ENCODE data around the gene LIN54.
"Not testable (repeated sequence)": the region's sequence is repeated elsewhere in the genome, so short reads cannot be mapped to it uniquely, and the experiment has no call there.

LIN54 gene

GRCh38 chr4:82934441-82934840 lies 76.2 kb downstream of the LIN54 start:
- no peak for DNase-seq

GRCh38 chr4:82930848-82931755 lies 79.5 kb downstream of the LIN54 start:
- DNase-seq, result no peak

- no peak for DNase-seq
These were observed 88.8 kb downstream of the LIN54 start for GRCh38 chr4:82921795-82922194.

GRCh38 chr4:82919386-82919785 lies 91.2 kb downstream of the LIN54 start:
- no peak for DNase-seq

- DNase-seq, result no peak
These were observed 92.5 kb downstream of the LIN54 start for GRCh38 chr4:82918091-82918490.

- not testable (repeated sequence) for DNase-seq
These were observed 96.7 kb downstream of the LIN54 start for GRCh38 chr4:82913968-82914367.

GRCh38 chr4:82913305-82913704 lies 97.3 kb downstream of the LIN54 start:
- no peak for DNase-seq

GRCh38 chr4:82909326-82909725 lies 101.3 kb downstream of the LIN54 start:
- DNase-seq, result no peak

- DNase-seq, result no peak
These were observed 104.2 kb downstream of the LIN54 start for GRCh38 chr4:82906469-82906868.

GRCh38 chr4:82905205-82905604 lies 105.4 kb downstream of the LIN54 start:
- no peak for DNase-seq

- no peak for DNase-seq
These were observed 106.9 kb downstream of the LIN54 start for GRCh38 chr4:82903737-82904136.

GRCh38 chr4:82901183-82901718 lies 109.4 kb downstream of the LIN54 start:
- DNase-seq, result no peak

- peak; percentile 98 for DNase-seq
These were observed 110.0 kb downstream of the LIN54 start, which contains the start of gene THAP9 for GRCh38 chr4:82900411-82901182. Gene THAP9, plus strand, starts transcription at chr4:82900735. Its CDS starts 68 bp downstream, at chr4:82900803.

- peak; percentile 34 for DNase-seq
These were observed 110.6 kb downstream of the LIN54 start for GRCh38 chr4:82900066-82900410.

- DNase-seq, result no peak
These were observed 111.1 kb downstream of the LIN54 start for GRCh38 chr4:82899374-82900065.

GRCh38 chr4:82898322-82899243 lies 112.0 kb downstream of the LIN54 start:
- DNase-seq, result no peak

GRCh38 chr4:82896755-82897154 lies 113.9 kb downstream of the LIN54 start:
- DNase-seq, result no peak

GRCh38 chr4:82893942-82894341 lies 116.7 kb downstream of the LIN54 start:
- no peak for DNase-seq

- no peak for DNase-seq
These were observed 118.2 kb downstream of the LIN54 start for GRCh38 chr4:82892467-82892802.

- no peak for DNase-seq
These were observed 118.7 kb downstream of the LIN54 start for GRCh38 chr4:82891707-82892466.

Measured in NCI-H1436 (cell line).